Prostate gland (tissue), 2 donors: Measurements from ENCODE around the gene GPR183.

Experiments
- CTCF ChIP-seq, 4 experiments: fragments of 200-600 bp in 2 of 4; fragments of 450-650 bp in 2 of 4; sonication (generic) in 2 of 4; IDR thresholded peaks; 1 replicate in 3 of 4; 2 replicates in 1 of 4; pipeline ENCODE4 v1.5.1; 2016 to 2019; ENCODE audit warnings: antibody characterized with exemption in 4 of 4, mild to moderate bottlenecking in 2 of 4, moderate library complexity in 2 of 4
- POLR2A ChIP-seq: fragments of 450-650 bp; IDR thresholded peaks from one replicate; pipeline ENCODE4 v1.6.1; 2016; ENCODE audit warnings: antibody characterized with exemption, mild to moderate bottlenecking
- POLR2AphosphoS5 ChIP-seq: sonication (generic); formaldehyde crosslinking; IDR thresholded peaks from one replicate; pipeline ENCODE4 v1.6.1; 2017; ENCODE audit warnings: antibody characterized with exemption

DNA sequence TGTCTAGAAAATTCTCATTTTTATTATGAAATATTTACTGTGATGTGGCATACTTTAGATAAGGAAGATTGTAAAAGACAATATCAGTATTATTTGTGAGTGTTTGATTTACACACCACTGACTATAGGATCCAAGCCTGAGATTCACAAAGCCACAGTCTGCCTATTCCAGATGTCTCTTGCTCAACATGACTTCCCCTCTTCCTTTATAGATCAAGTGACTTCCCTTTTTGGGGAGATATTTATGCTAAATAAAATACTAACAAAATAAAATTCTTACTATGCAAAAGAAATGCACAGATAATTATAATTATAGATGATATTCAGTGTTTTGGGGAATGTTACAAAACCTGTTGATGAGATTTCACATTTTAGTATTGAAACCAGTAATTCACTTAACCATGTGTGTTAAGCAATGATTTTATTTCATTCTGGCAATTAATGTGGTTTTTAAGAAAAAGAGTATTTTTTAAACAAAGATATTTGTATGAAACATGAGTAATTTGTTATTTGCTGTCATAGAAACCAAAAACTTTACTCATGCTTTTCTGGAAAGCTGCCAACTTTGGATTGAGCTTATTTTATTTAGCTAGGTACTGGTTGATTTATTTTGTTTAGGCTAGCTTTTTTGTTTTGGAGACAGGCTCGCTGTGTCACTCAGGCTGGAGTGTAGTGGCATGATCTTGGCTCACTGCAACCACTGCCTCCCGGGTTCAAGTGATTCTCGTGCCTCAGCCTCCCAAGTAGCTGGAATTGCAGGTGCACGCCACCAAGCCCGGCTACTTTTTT, 13.7 kb upstream of the GPR183 start:
- TF ChIP-seq CTCF (IDR thresholded peaks at IDR 0.05) (no peak), POLR2A (no peak), POLR2AphosphoS5 (no peak)
